ENCODE results near the gene SHISAL1.

- TF ChIP-seq CTCF (IDR thresholded peaks at IDR 0.05) (no peak), POLR2A (IDR thresholded peaks at IDR 0.05) (no peak)
Observed at GRCh38 chr22:44329179-44329796, 16.5 kb upstream of the SHISAL1 start.
